SK-N-SH treated with all-trans-retinoic acid at 6 μM for 48 hours (cell line): ENCODE data around the gene AP1AR.

Experiments used
- ATAC-seq: fragments of 200-7000 bp; cut with Tn5 transposase; 3 replicates; pipeline ENCODE4 v1.9.1; 2020; ENCODE audit warnings: mild to moderate bottlenecking, moderate library complexity
- ARNTL ChIP-seq: fragments of 450-650 bp; formaldehyde crosslinking; IDR thresholded peaks from 2 replicates; pipeline ENCODE4 v1.5.0; 2020; ENCODE audit warnings: low read depth, mild to moderate bottlenecking, moderate library complexity, borderline replicate concordance
- BACH2 ChIP-seq: fragments of 250-450 bp; sonication (Bioruptor Pico); IDR thresholded peaks from 2 replicates; pipeline ENCODE4 v1.9.0; 2021; ENCODE audit warnings: mild to moderate bottlenecking, borderline replicate concordance
- CSDC2 ChIP-seq: fragments of 250-450 bp; sonication (Bioruptor Pico); IDR thresholded peaks from 2 replicates; pipeline ENCODE4 v1.5.0; 2020; ENCODE audit warnings: mild to moderate bottlenecking, moderate library complexity
- CSRNP3 ChIP-seq: fragments of 250-450 bp; sonication (Bioruptor Pico); IDR thresholded peaks from 2 replicates; pipeline ENCODE4 v1.5.1; 2021; ENCODE audit warnings: mild to moderate bottlenecking, moderate library complexity
- ESRRG ChIP-seq: fragments of 250-450 bp; sonication (Bioruptor Pico); IDR thresholded peaks from 2 replicates; pipeline ENCODE4 v1.6.1; 2021; ENCODE audit warnings: mild to moderate bottlenecking
- GLIS3 ChIP-seq: fragments of 250-450 bp; sonication (Bioruptor Pico); IDR thresholded peaks from 2 replicates; pipeline ENCODE4 v1.5.0; 2020; ENCODE audit warnings: mild to moderate bottlenecking, moderate library complexity
- ISL1 ChIP-seq: fragments of 250-450 bp; sonication (Bioruptor Pico); IDR thresholded peaks from 2 replicates; pipeline ENCODE4 v2.1.2; 2022; ENCODE audit warnings: mild to moderate bottlenecking, moderate library complexity
- OSR1 ChIP-seq: fragments of 250-450 bp; sonication (Bioruptor Pico); IDR thresholded peaks from 2 replicates; pipeline ENCODE4 v1.8.0; 2022; ENCODE audit warnings: moderate library complexity, mild to moderate bottlenecking, inconsistent platforms
- POU6F1 ChIP-seq: fragments of 250-450 bp; sonication (Bioruptor Pico); IDR thresholded peaks from 2 replicates; pipeline ENCODE4 v1.8.0; 2021; ENCODE audit warnings: low read depth, mild to moderate bottlenecking, moderate library complexity, borderline replicate concordance
- PPARA ChIP-seq: fragments of 250-450 bp; sonication (Bioruptor Pico); IDR thresholded peaks from 2 replicates; pipeline ENCODE4 v1.5.0; 2020; ENCODE audit warnings: mild to moderate bottlenecking, borderline replicate concordance
- RARB ChIP-seq: fragments of 250-450 bp; sonication (Bioruptor Pico); IDR thresholded peaks from 2 replicates; pipeline ENCODE4 v1.8.0; 2021; ENCODE audit warnings: mild to moderate bottlenecking, moderate library complexity
- TCF4 ChIP-seq: fragments of 250-450 bp; sonication (Bioruptor Pico); IDR thresholded peaks from 2 replicates; pipeline ENCODE4 v1.8.0; 2021; ENCODE audit warnings: mild to moderate bottlenecking, moderate library complexity, borderline replicate concordance
- TOX ChIP-seq: fragments of 250-450 bp; sonication (Bioruptor Pico); IDR thresholded peaks from 2 replicates; pipeline ENCODE4 v1.8.0; 2021; ENCODE audit warnings: mild to moderate bottlenecking, moderate library complexity, borderline replicate concordance
- TSHZ2 ChIP-seq: fragments of 250-450 bp; sonication (Bioruptor Pico); IDR thresholded peaks from 2 replicates; pipeline ENCODE4 v1.5.0; 2020; ENCODE audit warnings: mild to moderate bottlenecking, moderate library complexity
- ZC3H10 ChIP-seq: fragments of 250-450 bp; sonication (Bioruptor Pico); IDR thresholded peaks from 2 replicates; pipeline ENCODE4 v1.5.1; 2021; ENCODE audit warnings: mild to moderate bottlenecking, moderate library complexity
- ZFP3 ChIP-seq: fragments of 250-450 bp; sonication (Bioruptor Pico); IDR thresholded peaks from 2 replicates; pipeline ENCODE4 v1.5.0; 2020; ENCODE audit warnings: mild to moderate bottlenecking, moderate library complexity
- ZFP30 ChIP-seq: fragments of 450-650 bp; formaldehyde crosslinking; IDR thresholded peaks from 2 replicates; pipeline ENCODE4 v1.5.0; 2022; ENCODE audit warnings: mild to moderate bottlenecking, moderate library complexity
- ZNF565 ChIP-seq: fragments of 450-650 bp; formaldehyde crosslinking; conservative IDR thresholded peaks from 2 replicates; pipeline ENCODE4 v1.5.0; 2020; ENCODE audit warnings: low read depth, mild to moderate bottlenecking, moderate library complexity
- ZNF70 ChIP-seq: fragments of 450-650 bp; formaldehyde crosslinking; IDR thresholded peaks from 2 replicates; pipeline ENCODE4 v1.5.0; 2020; ENCODE audit warnings: mild to moderate bottlenecking, moderate library complexity
- ZNF8 ChIP-seq: fragments of 450-650 bp; formaldehyde crosslinking; IDR thresholded peaks from 2 replicates; pipeline ENCODE4 v1.5.0; 2020; ENCODE audit warnings: mild to moderate bottlenecking, moderate library complexity
- TF ChIP-seq, protein P1 (sequence below): fragments of 250-450 bp; sonication (Bioruptor Pico); IDR thresholded peaks from 2 replicates; pipeline ENCODE4 v1.5.1; 2020; ENCODE audit warnings: low read depth, mild to moderate bottlenecking, moderate library complexity
- TF ChIP-seq, protein P2 (sequence below): fragments of 250-450 bp; sonication (Bioruptor Pico); IDR thresholded peaks from 2 replicates; pipeline ENCODE4 v1.8.0; 2020; ENCODE audit warnings: mild to moderate bottlenecking, moderate library complexity, borderline replicate concordance

AP1AR gene

DNA sequence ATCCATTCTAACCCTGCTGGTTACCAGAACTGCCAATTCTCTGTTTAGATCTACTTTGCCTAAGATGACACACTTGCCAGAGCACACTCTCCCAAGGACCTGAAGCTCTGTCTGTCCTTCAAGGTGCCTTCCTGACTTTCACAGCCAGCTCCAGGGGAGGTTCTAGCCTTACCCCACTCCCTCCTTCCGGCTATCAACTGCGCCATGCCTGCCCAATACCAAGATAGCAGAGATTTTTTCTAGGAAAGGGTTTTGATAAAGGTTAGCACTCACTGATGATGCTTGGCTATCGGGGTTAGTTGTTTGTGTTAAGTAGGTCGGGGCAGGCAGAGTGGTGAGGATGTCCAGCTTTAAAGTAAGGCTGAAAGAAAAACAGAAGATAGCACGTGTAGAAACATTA lies 79.9 kb downstream of the AP1AR start (continued):
- TF ChIP-seq TSHZ2 (CRISPR knock-in tag) (no peak), BACH2 (CRISPR knock-in tag) (no peak), ZNF70 (CRISPR knock-in tag) (no peak), OSR1 (CRISPR knock-in tag) (no peak), ZC3H10 (CRISPR knock-in tag) (no peak), RARB (CRISPR knock-in tag) (no peak), TOX (CRISPR knock-in tag) (no peak), CSRNP3 (CRISPR knock-in tag) (no peak), ISL1 (CRISPR knock-in tag) (no peak), ZFP3 (CRISPR knock-in tag) (no peak), ZFP30 (CRISPR knock-in tag) (no peak)

- TF ChIP-seq RARB (CRISPR knock-in tag) (no peak), ZNF70 (CRISPR knock-in tag) (no peak), CSDC2 (CRISPR knock-in tag) (no peak), OSR1 (CRISPR knock-in tag) (no peak), ISL1 (CRISPR knock-in tag) (no peak), PPARA (CRISPR knock-in tag) (no peak), ZNF8 (CRISPR knock-in tag) (no peak), ZFP30 (CRISPR knock-in tag) (no peak), ESRRG (CRISPR knock-in tag) (no peak)
- ATAC-seq, result no peak
Measured at GRCh38 chr4:112312610-112313239, 81.1 kb downstream of the AP1AR start.

DNA sequence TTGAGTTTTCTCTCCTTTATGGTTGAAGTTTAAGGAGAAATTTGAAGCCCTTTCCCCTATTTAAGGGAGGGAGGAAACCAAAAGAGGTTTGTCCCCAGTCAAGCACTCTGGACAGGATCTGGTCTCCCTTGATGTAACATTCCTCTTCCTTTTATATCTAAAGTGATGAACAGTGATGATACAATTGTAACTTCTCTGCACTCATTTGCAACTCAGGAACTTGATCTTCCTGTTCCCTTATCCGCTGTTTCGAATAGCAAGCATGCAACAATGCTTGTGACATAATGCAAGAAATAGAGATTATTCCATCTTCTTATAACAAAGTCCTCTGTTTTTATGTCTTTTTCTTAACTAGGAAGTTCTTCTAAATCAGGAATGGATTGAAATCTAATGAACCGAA lies 83.9 kb downstream of the AP1AR start:
- TF ChIP-seq TOX (CRISPR knock-in tag) (no peak), POU6F1 (no peak), ARNTL (no peak), ZNF8 (CRISPR knock-in tag) (no peak), ESRRG (CRISPR knock-in tag) (no peak), RARB (CRISPR knock-in tag) (no peak), GLIS3 (CRISPR knock-in tag) (no peak), TCF4 (no peak), ZNF70 (CRISPR knock-in tag) (no peak), ISL1 (CRISPR knock-in tag) (no peak), OSR1 (CRISPR knock-in tag) (no peak)
- ATAC-seq, result no peak

- no peak for ATAC-seq
- TF ChIP-seq PPARA (CRISPR knock-in tag), result no peak
- no peak for TF ChIP-seq ESRRG (CRISPR knock-in tag)
- no peak for TF ChIP-seq ZNF8 (CRISPR knock-in tag)
- TF ChIP-seq GLIS3 (CRISPR knock-in tag), result no peak
- no peak for TF ChIP-seq ISL1 (CRISPR knock-in tag)
- TF ChIP-seq, protein P1, sequence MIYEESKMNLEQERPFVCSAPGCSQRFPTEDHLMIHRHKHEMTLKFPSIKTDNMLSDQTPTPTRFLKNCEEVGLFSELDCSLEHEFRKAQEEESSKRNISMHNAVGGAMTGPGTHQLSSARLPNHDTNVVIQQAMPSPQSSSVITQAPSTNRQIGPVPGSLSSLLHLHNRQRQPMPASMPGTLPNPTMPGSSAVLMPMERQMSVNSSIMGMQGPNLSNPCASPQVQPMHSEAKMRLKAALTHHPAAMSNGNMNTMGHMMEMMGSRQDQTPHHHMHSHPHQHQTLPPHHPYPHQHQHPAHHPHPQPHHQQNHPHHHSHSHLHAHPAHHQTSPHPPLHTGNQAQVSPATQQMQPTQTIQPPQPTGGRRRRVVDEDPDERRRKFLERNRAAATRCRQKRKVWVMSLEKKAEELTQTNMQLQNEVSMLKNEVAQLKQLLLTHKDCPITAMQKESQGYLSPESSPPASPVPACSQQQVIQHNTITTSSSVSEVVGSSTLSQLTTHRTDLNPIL (CRISPR knock-in tag), result no peak
- no peak for TF ChIP-seq TOX (CRISPR knock-in tag)
- TF ChIP-seq ZNF565 (CRISPR knock-in tag), result no peak
- TF ChIP-seq BACH2 (CRISPR knock-in tag), result no peak
- no peak for TF ChIP-seq CSRNP3 (CRISPR knock-in tag)
- TF ChIP-seq, protein P2, sequence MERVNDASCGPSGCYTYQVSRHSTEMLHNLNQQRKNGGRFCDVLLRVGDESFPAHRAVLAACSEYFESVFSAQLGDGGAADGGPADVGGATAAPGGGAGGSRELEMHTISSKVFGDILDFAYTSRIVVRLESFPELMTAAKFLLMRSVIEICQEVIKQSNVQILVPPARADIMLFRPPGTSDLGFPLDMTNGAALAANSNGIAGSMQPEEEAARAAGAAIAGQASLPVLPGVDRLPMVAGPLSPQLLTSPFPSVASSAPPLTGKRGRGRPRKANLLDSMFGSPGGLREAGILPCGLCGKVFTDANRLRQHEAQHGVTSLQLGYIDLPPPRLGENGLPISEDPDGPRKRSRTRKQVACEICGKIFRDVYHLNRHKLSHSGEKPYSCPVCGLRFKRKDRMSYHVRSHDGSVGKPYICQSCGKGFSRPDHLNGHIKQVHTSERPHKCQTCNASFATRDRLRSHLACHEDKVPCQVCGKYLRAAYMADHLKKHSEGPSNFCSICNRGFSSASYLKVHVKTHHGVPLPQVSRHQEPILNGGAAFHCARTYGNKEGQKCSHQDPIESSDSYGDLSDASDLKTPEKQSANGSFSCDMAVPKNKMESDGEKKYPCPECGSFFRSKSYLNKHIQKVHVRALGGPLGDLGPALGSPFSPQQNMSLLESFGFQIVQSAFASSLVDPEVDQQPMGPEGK (CRISPR knock-in tag), result no peak
- no peak for TF ChIP-seq RARB (CRISPR knock-in tag)
- no peak for TF ChIP-seq ARNTL
- TF ChIP-seq CSDC2 (CRISPR knock-in tag), result no peak
- no peak for TF ChIP-seq OSR1 (CRISPR knock-in tag)
Measured at GRCh38 chr4:112316360-112316759, 84.8 kb downstream of the AP1AR start.
